WTC11 (cell line): Measurements from ENCODE around the gene FAM234A. TPM values are rescaled to one million over a fixed set of nuclear protein-coding genes. Genes with fewer than 3 reads are reported as not detected.
A peak's percentile ranks its signal among the peaks of the same experiment; 100 is the strongest.

ENCODE experiments used
- ATAC-seq: fragments of 200-7000 bp; cut with Tn5 transposase; 2 replicates; pipeline ENCODE4 v1.10.0; 2021; ENCODE audit warnings: mild to moderate bottlenecking, moderate library complexity
- CTCF ChIA-PET: fragments of 300-600 bp; sonication (Branson Sonifier 250); formaldehyde crosslinking; loops from one replicate; lab custom pipeline; 2021; ENCODE audit warnings: antibody characterized with exemption; lab: Charles Lee
- POLR2A ChIA-PET: fragments of 350-600 bp; sonication (Branson Sonifier 250); formaldehyde crosslinking; loops from one replicate; lab custom pipeline; 2021; ENCODE audit warnings: antibody characterized with exemption; lab: Charles Lee
- DNase-seq: peaks from one replicate; pipeline ENCODE4 v3.0.0; 2021; ENCODE audit warnings: low spot score
- H3K27ac Mint-ChIP-seq: 2 replicates; pipeline ENCODE4 v1.8.0; 2021; ENCODE audit warnings: mixed read lengths
- H3K27me3 Mint-ChIP-seq: 2 replicates; pipeline ENCODE4 v1.8.0; 2021; ENCODE audit warnings: low read depth, mild to moderate bottlenecking, moderate library complexity, mixed read lengths
- H3K36me3 Mint-ChIP-seq: 2 replicates; pipeline ENCODE4 v1.8.0; 2021; ENCODE audit warnings: mixed read lengths
- H3K4me1 Mint-ChIP-seq: 2 replicates; pipeline ENCODE4 v1.8.0; 2022; ENCODE audit warnings: mixed read lengths
- H3K4me3 Mint-ChIP-seq: 2 replicates; pipeline ENCODE4 v1.8.0; 2021; ENCODE audit warnings: mild to moderate bottlenecking, moderate library complexity, mixed read lengths
- H3K9me3 Mint-ChIP-seq: 2 replicates; pipeline ENCODE4 v1.8.0; 2021; ENCODE audit warnings: mixed read lengths
- CBFB ChIP-seq: sonication (generic); formaldehyde crosslinking; IDR thresholded peaks from 2 replicates; pipeline ENCODE4 v1.8.1; 2022; ENCODE audit warnings: mild to moderate bottlenecking, low read depth, missing genetic modification reagents
- CREM ChIP-seq: sonication (generic); formaldehyde crosslinking; IDR thresholded peaks from 2 replicates; pipeline ENCODE4 v1.8.1; 2022; ENCODE audit warnings: mild to moderate bottlenecking, missing genetic modification reagents, moderate library complexity
- ELF4 ChIP-seq: sonication (generic); formaldehyde crosslinking; IDR thresholded peaks from 2 replicates; pipeline ENCODE4 v1.8.1; 2022; ENCODE audit warnings: low read depth, mild to moderate bottlenecking, moderate library complexity, missing genetic modification reagents
- GABPB1 ChIP-seq: sonication (generic); formaldehyde crosslinking; IDR thresholded peaks from 2 replicates; pipeline ENCODE4 v1.8.1; 2023; ENCODE audit warnings: mild to moderate bottlenecking, missing genetic modification reagents
- HMGA2 ChIP-seq: fragments of 250-450 bp; sonication (Bioruptor Pico); IDR thresholded peaks from 2 replicates; pipeline ENCODE4 v1.4.0; 2021; ENCODE audit warnings: mild to moderate bottlenecking, moderate library complexity
- NFATC4 ChIP-seq: fragments of 250-450 bp; sonication (Bioruptor Pico); IDR thresholded peaks from 2 replicates; pipeline ENCODE4 v1.9.0; 2021; ENCODE audit warnings: mild to moderate bottlenecking
- NR1H2 ChIP-seq: sonication (generic); formaldehyde crosslinking; IDR thresholded peaks from 2 replicates; pipeline ENCODE4 v1.9.0; 2021; ENCODE audit warnings: mild to moderate bottlenecking, moderate library complexity, missing genetic modification reagents
- OVOL2 ChIP-seq: fragments of 250-450 bp; sonication (Bioruptor Pico); IDR thresholded peaks from 2 replicates; pipeline ENCODE4 v1.9.0; 2021; ENCODE audit warnings: mild to moderate bottlenecking, borderline replicate concordance
- SOX15 ChIP-seq: fragments of 250-450 bp; sonication (Bioruptor Pico); IDR thresholded peaks from 2 replicates; pipeline ENCODE4 v1.9.0; 2021; ENCODE audit warnings: mild to moderate bottlenecking
- TEAD4 ChIP-seq: sonication (generic); formaldehyde crosslinking; IDR thresholded peaks from 2 replicates; pipeline ENCODE4 v1.8.0; 2022; ENCODE audit warnings: mild to moderate bottlenecking, missing genetic modification reagents
- ZNF121 ChIP-seq: sonication (generic); formaldehyde crosslinking; IDR thresholded peaks from 2 replicates; pipeline ENCODE4 v1.8.0; 2023; ENCODE audit warnings: missing genetic modification reagents
- ZNF263 ChIP-seq: sonication (generic); formaldehyde crosslinking; IDR thresholded peaks from 2 replicates; pipeline ENCODE4 v1.8.1; 2022; ENCODE audit warnings: low read depth, mild to moderate bottlenecking, moderate library complexity, missing genetic modification reagents
- ZNF396 ChIP-seq: fragments of 250-450 bp; sonication (Bioruptor Pico); IDR thresholded peaks from 2 replicates; pipeline ENCODE4 v1.8.0; 2021; ENCODE audit warnings: mild to moderate bottlenecking, moderate library complexity, borderline replicate concordance
- total RNA-seq: library from RNA; stranded (reverse); gene quantifications from 3 replicates; pipeline ENCODE4 v1.2.3, GENCODE V29; 2021
- TF ChIP-seq, protein P1 (sequence below): sonication (generic); formaldehyde crosslinking; IDR thresholded peaks from 2 replicates; pipeline ENCODE4 v1.8.1; 2023; ENCODE audit warnings: mild to moderate bottlenecking, missing genetic modification reagents
- TF ChIP-seq, protein P2 (sequence below): sonication (generic); formaldehyde crosslinking; IDR thresholded peaks from 2 replicates; pipeline ENCODE4 v1.8.1; 2023; ENCODE audit warnings: mild to moderate bottlenecking, missing genetic modification reagents
- TF ChIP-seq, protein P3 (sequence below): sonication (generic); formaldehyde crosslinking; conservative IDR thresholded peaks from 2 replicates; pipeline ENCODE4 v1.8.1; 2023; ENCODE audit warnings: mild to moderate bottlenecking, low read depth, missing genetic modification reagents, moderate library complexity
- TF ChIP-seq, protein P4 (sequence below): sonication (generic); formaldehyde crosslinking; IDR thresholded peaks from 2 replicates; pipeline ENCODE4 v1.8.0; 2022; ENCODE audit warnings: missing genetic modification reagents
- TF ChIP-seq, protein P5 (sequence below): sonication (generic); formaldehyde crosslinking; IDR thresholded peaks from 2 replicates; pipeline ENCODE4 v1.8.1; 2022; ENCODE audit warnings: missing genetic modification reagents, borderline replicate concordance
- TF ChIP-seq, protein P6 (sequence below): sonication (generic); formaldehyde crosslinking; IDR thresholded peaks from 2 replicates; pipeline ENCODE4 v1.8.1; 2022; ENCODE audit warnings: mild to moderate bottlenecking, missing genetic modification reagents, moderate library complexity, borderline replicate concordance
- TF ChIP-seq, protein P7 (sequence below): sonication (generic); formaldehyde crosslinking; conservative IDR thresholded peaks from 2 replicates; pipeline ENCODE4 v1.8.1; 2022; ENCODE audit warnings: mild to moderate bottlenecking, missing genetic modification reagents
- TF ChIP-seq, protein P8 (sequence below): fragments of 250-450 bp; sonication (Bioruptor Pico); IDR thresholded peaks from 2 replicates; pipeline ENCODE4 v1.8.0; 2021; ENCODE audit warnings: mild to moderate bottlenecking

FAM234A gene
- total RNA-seq, 1 experiment from 2014 or later: 115 TPM

DNA sequence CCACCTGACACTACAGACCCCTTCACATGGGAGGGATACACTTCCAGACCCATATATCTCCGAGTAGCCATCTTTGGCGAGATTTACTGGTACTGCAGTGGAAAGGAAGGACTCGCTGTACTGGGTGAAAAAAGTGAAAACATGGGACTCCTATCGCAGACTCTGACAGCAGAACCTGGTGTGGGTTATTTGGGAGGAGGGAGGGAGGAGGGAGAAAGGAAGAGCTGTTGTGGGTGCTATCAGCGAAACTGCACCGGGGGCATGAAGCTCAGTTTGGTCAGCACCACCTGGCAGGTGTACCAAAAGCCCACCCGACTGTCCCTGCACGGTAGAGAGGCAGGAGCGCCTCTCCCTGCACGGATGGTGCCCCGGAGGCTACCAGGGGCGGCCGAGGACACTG is 49.4 kb upstream of the FAM234A start (continued):
- TF ChIP-seq OVOL2 (CRISPR knock-in tag) (no peak), ZNF396 (CRISPR knock-in tag) (no peak), ZNF263 (CRISPR knock-in tag) (no peak), HMGA2 (no peak)
- TF ChIP-seq, protein P1, sequence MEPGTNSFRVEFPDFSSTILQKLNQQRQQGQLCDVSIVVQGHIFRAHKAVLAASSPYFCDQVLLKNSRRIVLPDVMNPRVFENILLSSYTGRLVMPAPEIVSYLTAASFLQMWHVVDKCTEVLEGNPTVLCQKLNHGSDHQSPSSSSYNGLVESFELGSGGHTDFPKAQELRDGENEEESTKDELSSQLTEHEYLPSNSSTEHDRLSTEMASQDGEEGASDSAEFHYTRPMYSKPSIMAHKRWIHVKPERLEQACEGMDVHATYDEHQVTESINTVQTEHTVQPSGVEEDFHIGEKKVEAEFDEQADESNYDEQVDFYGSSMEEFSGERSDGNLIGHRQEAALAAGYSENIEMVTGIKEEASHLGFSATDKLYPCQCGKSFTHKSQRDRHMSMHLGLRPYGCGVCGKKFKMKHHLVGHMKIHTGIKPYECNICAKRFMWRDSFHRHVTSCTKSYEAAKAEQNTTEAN (CRISPR knock-in tag): no peak
- TF ChIP-seq, protein P2, sequence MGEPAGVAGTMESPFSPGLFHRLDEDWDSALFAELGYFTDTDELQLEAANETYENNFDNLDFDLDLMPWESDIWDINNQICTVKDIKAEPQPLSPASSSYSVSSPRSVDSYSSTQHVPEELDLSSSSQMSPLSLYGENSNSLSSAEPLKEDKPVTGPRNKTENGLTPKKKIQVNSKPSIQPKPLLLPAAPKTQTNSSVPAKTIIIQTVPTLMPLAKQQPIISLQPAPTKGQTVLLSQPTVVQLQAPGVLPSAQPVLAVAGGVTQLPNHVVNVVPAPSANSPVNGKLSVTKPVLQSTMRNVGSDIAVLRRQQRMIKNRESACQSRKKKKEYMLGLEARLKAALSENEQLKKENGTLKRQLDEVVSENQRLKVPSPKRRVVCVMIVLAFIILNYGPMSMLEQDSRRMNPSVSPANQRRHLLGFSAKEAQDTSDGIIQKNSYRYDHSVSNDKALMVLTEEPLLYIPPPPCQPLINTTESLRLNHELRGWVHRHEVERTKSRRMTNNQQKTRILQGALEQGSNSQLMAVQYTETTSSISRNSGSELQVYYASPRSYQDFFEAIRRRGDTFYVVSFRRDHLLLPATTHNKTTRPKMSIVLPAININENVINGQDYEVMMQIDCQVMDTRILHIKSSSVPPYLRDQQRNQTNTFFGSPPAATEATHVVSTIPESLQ (CRISPR knock-in tag): no peak
- TF ChIP-seq, protein P3, sequence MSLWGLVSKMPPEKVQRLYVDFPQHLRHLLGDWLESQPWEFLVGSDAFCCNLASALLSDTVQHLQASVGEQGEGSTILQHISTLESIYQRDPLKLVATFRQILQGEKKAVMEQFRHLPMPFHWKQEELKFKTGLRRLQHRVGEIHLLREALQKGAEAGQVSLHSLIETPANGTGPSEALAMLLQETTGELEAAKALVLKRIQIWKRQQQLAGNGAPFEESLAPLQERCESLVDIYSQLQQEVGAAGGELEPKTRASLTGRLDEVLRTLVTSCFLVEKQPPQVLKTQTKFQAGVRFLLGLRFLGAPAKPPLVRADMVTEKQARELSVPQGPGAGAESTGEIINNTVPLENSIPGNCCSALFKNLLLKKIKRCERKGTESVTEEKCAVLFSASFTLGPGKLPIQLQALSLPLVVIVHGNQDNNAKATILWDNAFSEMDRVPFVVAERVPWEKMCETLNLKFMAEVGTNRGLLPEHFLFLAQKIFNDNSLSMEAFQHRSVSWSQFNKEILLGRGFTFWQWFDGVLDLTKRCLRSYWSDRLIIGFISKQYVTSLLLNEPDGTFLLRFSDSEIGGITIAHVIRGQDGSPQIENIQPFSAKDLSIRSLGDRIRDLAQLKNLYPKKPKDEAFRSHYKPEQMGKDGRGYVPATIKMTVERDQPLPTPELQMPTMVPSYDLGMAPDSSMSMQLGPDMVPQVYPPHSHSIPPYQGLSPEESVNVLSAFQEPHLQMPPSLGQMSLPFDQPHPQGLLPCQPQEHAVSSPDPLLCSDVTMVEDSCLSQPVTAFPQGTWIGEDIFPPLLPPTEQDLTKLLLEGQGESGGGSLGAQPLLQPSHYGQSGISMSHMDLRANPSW (CRISPR knock-in tag): no peak

DNA sequence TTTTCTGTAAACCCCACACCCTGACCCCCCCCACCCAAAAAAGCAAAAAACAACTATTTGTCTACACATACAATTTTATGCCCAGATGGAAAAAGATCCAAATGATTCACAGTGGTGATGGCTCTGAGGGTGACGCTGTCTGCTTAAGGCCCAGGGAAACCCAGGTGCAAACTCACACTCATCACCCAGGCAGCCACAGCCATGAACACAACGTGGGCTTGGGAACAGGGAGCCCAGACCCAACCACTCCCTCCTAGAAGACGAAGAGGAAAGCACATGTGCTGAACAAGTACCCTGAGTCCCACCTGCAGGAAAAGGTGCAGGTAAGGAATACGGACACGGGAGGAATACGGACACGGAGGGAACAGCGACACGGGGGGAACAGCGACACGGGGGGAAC is 48.9 kb upstream of the FAM234A start:
- Mint-ChIP-seq H3K27ac (peak overlapping the region; percentile 49; the same call in 1 of the 2 replicates), H3K4me1 (no peaks in the 10 kb centered on the region)
- TF ChIP-seq ELF4 (CRISPR knock-in tag): no peak
- TF ChIP-seq, protein P4, sequence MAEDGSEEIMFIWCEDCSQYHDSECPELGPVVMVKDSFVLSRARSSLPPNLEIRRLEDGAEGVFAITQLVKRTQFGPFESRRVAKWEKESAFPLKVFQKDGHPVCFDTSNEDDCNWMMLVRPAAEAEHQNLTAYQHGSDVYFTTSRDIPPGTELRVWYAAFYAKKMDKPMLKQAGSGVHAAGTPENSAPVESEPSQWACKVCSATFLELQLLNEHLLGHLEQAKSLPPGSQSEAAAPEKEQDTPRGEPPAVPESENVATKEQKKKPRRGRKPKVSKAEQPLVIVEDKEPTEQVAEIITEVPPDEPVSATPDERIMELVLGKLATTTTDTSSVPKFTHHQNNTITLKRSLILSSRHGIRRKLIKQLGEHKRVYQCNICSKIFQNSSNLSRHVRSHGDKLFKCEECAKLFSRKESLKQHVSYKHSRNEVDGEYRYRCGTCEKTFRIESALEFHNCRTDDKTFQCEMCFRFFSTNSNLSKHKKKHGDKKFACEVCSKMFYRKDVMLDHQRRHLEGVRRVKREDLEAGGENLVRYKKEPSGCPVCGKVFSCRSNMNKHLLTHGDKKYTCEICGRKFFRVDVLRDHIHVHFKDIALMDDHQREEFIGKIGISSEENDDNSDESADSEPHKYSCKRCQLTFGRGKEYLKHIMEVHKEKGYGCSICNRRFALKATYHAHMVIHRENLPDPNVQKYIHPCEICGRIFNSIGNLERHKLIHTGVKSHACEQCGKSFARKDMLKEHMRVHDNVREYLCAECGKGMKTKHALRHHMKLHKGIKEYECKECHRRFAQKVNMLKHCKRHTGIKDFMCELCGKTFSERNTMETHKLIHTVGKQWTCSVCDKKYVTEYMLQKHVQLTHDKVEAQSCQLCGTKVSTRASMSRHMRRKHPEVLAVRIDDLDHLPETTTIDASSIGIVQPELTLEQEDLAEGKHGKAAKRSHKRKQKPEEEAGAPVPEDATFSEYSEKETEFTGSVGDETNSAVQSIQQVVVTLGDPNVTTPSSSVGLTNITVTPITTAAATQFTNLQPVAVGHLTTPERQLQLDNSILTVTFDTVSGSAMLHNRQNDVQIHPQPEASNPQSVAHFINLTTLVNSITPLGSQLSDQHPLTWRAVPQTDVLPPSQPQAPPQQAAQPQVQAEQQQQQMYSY (CRISPR knock-in tag): no peak
- TF ChIP-seq CREM (CRISPR knock-in tag): no peak
- no peak for TF ChIP-seq GABPB1
- no peak for TF ChIP-seq TEAD4 (CRISPR knock-in tag)
- no peak for TF ChIP-seq ZNF121
- TF ChIP-seq, protein P5, sequence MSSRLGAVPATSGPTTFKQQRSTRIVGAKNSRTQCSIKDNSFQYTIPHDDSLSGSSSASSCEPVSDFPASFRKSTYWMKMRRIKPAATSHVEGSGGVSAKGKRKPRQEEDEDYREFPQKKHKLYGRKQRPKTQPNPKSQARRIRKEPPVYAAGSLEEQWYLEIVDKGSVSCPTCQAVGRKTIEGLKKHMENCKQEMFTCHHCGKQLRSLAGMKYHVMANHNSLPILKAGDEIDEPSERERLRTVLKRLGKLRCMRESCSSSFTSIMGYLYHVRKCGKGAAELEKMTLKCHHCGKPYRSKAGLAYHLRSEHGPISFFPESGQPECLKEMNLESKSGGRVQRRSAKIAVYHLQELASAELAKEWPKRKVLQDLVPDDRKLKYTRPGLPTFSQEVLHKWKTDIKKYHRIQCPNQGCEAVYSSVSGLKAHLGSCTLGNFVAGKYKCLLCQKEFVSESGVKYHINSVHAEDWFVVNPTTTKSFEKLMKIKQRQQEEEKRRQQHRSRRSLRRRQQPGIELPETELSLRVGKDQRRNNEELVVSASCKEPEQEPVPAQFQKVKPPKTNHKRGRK (CRISPR knock-in tag): no peak
- no peak for TF ChIP-seq CBFB (CRISPR knock-in tag)
- no peak for TF ChIP-seq NFATC4 (CRISPR knock-in tag)
- no peak for TF ChIP-seq SOX15 (CRISPR knock-in tag)
- TF ChIP-seq, protein P6, sequence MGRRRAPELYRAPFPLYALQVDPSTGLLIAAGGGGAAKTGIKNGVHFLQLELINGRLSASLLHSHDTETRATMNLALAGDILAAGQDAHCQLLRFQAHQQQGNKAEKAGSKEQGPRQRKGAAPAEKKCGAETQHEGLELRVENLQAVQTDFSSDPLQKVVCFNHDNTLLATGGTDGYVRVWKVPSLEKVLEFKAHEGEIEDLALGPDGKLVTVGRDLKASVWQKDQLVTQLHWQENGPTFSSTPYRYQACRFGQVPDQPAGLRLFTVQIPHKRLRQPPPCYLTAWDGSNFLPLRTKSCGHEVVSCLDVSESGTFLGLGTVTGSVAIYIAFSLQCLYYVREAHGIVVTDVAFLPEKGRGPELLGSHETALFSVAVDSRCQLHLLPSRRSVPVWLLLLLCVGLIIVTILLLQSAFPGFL: no peak
- TF ChIP-seq ZNF263 (CRISPR knock-in tag): no peak
- TF ChIP-seq, protein P7, sequence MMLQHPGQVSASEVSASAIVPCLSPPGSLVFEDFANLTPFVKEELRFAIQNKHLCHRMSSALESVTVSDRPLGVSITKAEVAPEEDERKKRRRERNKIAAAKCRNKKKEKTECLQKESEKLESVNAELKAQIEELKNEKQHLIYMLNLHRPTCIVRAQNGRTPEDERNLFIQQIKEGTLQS (CRISPR knock-in tag): no peak
- TF ChIP-seq NR1H2: no peak
- TF ChIP-seq, protein P8, sequence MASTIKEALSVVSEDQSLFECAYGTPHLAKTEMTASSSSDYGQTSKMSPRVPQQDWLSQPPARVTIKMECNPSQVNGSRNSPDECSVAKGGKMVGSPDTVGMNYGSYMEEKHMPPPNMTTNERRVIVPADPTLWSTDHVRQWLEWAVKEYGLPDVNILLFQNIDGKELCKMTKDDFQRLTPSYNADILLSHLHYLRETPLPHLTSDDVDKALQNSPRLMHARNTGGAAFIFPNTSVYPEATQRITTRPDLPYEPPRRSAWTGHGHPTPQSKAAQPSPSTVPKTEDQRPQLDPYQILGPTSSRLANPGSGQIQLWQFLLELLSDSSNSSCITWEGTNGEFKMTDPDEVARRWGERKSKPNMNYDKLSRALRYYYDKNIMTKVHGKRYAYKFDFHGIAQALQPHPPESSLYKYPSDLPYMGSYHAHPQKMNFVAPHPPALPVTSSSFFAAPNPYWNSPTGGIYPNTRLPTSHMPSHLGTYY: no peak
- no peak for TF ChIP-seq HMGA2

More for the DNA sequence above, 48.9 kb upstream of the FAM234A start:
- POLR2A ChIA-PET: no interaction called here
- no peaks in the 10 kb centered on the region for H3K9me3 Mint-ChIP-seq
- H3K4me3 Mint-ChIP-seq: no peak overlapping the region
- no peak for ATAC-seq
- CTCF ChIA-PET: interaction anchor here (1.9 kb wide), 1 partner anchor 68 kb away, joined by 6 read pairs; no protein-coding TSS in a partner anchor
- no peak for DNase-seq
- peaks cover 32% of the 10 kb centered on the region for H3K36me3 Mint-ChIP-seq
- peaks cover 4% of the 10 kb centered on the region for H3K27me3 Mint-ChIP-seq
